Ascending aorta (tissue), 2 donors: ENCODE results near the gene IMPA2. TPM values are rescaled to one million over a fixed set of nuclear protein-coding genes. Genes with fewer than 3 reads are reported as not detected.

ENCODE experiments used
- DNase-seq, 2 donors: peaks; one replicate each; pipeline ENCODE4 v3.0.0-alpha.2; 2019; ENCODE audit warnings: low spot score in 2 of 2
- H3K27ac ChIP-seq, 2 donors: fragments of 200-600 bp; sonication (generic); one replicate each; pipeline ENCODE4 v1.5.1; 2016 to 2017; ENCODE audit warnings: mild to moderate bottlenecking in 1 of 2
- H3K27me3 ChIP-seq: fragments of 200-600 bp; sonication (generic); one replicate; pipeline ENCODE4 v1.5.1; 2017
- H3K36me3 ChIP-seq, 2 donors: fragments of 200-600 bp; sonication (generic); one replicate each; pipeline ENCODE4 v1.5.1; 2016
- H3K4me1 ChIP-seq, 2 donors: fragments of 200-600 bp; sonication (generic); one replicate each; pipeline ENCODE4 v1.5.1; 2016 to 2017; ENCODE audit warnings: mild to moderate bottlenecking in 1 of 2
- H3K4me3 ChIP-seq, 2 donors: fragments of 200-600 bp; sonication (generic); one replicate each; pipeline ENCODE4 v1.5.1; 2016 to 2017; ENCODE audit warnings: mild to moderate bottlenecking in 1 of 2
- H3K9me3 ChIP-seq, 2 donors: fragments of 200-600 bp; sonication (generic); one replicate each; pipeline ENCODE4 v1.5.1; 2016
- CTCF ChIP-seq, 3 experiments: fragments of 200-600 bp in 2 of 3; fragments of 450-650 bp in 1 of 3; sonication (generic) in 2 of 3; IDR thresholded peaks; one replicate each; pipeline ENCODE4 v1.5.1; 2016 to 2019; ENCODE audit warnings: antibody characterized with exemption in 3 of 3, mild to moderate bottlenecking in 1 of 3, moderate library complexity in 1 of 3
- intact Hi-C: fragments of 100-400 bp; cut with DNase I; formaldehyde crosslinking; loops from one replicate; pipeline ENCODE4 v1.15.1; 2023
- total RNA-seq: library from RNA; depleted of rRNA; stranded (reverse); fragments of >200 nt; gene quantifications from one replicate; pipeline ENCODE4 v1.1.0, GENCODE V29; 2016

The IMPA2 gene
- total RNA-seq, 1 donor from 2014 or later: 43.4 TPM

DNA sequence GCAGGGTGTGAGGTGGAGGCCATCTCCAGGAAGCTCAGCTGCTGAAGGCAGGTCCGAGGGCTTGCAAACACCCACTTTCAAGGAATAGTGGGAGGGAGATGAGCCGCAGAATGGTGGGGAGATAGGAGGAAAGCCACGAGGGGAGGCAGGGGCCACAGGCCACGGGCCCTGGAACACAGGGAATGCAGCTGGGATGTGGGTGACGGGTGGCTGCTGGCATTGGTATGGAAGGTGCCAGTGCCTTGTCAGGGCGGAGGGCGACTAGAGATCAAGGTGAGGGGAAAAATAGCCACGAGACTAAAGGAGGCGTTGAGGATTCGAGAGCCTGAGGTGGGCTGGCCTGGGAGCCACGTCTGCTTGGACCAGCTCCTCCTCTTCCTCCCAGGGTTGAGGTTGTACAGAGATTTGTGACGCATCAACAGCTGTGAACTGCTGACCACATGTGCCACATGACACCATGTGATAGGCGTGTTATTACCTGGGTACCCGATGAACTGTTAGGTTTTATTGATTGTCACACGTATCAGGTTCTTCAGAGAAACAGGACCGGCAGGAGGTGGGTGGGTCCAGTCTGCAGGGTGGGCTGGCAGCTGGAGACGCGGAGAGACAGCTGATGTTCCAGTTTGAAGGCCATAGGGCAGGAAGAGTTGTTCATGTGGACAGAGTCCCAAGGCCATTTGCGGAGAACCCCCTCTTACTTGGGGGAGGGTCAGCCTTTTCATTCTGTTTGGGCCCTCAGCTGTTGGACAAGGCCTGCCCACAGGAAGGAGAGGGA lies 9.9 kb downstream of the IMPA2 start:
- intact Hi-C loops: no loop called here
- no peak for DNase-seq

DNA sequence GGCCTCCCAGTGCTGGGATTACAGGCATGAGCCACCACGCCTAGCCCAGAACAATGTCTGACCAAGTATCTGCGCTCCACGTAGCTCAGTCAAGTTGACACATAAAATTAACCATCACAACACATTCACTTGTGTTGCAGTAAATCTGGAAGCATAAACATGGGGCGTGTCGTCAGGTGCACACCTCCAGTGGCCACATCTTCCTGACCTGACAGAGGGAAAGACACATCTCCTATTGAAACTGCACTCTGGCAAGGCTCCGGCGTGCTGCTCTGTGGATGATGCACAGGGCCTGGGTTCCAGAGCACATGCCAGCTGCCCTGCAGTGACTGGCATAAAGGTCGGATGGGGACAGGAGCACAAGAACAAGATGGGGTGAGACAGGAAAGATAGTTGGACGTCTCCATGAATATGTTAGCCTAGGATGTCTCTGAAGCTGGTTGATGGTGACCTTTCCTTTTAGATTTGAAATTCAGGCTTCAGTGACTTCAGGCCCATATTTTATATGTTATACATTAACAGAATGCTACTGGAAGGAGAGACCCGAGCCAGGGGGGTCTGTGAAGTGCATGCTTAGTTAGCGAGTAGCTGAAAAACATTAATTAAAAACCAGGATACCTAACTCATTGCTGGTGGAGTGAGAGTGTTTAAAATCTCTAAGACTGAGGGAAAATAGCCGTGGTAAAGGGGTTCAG lies 10.9 kb downstream of the IMPA2 start:
- no peaks in the 10 kb centered on the region for H3K27me3 ChIP-seq
- H3K9me3 ChIP-seq: no peaks in the 10 kb centered on the region
- intact Hi-C loops: no loop called here
- H3K4me3 ChIP-seq: no peak overlapping the region
- TF ChIP-seq CTCF (IDR thresholded peaks at IDR 0.05): no peak
- DNase-seq: no peak
- no peak overlapping the region for H3K27ac ChIP-seq
- peaks cover 0 to 2% of the 10 kb centered on the region in 2 donors for H3K4me1 ChIP-seq
- H3K36me3 ChIP-seq: no peaks in the 10 kb centered on the region

More for the DNA sequence above, 9.9 kb downstream of the IMPA2 start:
- H3K4me1 ChIP-seq: peaks cover 0 to 2% of the 10 kb centered on the region in 2 donors
- H3K27ac ChIP-seq: no peak overlapping the region
- H3K9me3 ChIP-seq: no peaks in the 10 kb centered on the region
- H3K36me3 ChIP-seq: no peaks in the 10 kb centered on the region
- no peaks in the 10 kb centered on the region for H3K27me3 ChIP-seq
- TF ChIP-seq CTCF (IDR thresholded peaks at IDR 0.05): no peak
- H3K4me3 ChIP-seq: no peak overlapping the region

GRCh38 chr18:11993264-11993916 lies 12.1 kb downstream of the IMPA2 start:
- Histone ChIP-seq H3K9me3 (no peaks in the 10 kb centered on the region), H3K27me3 (no peaks in the 10 kb centered on the region), H3K4me1 (peaks cover 0 to 2% of the 10 kb centered on the region in 2 donors), H3K4me3 (no peak overlapping the region), H3K27ac (peak overlapping the region in 1 of 2 donors; percentile 1), H3K36me3 (no peaks in the 10 kb centered on the region)
- DNase-seq: no peak
- TF ChIP-seq CTCF (IDR thresholded peaks at IDR 0.05): no peak
- intact Hi-C loops: no loop called here

DNA sequence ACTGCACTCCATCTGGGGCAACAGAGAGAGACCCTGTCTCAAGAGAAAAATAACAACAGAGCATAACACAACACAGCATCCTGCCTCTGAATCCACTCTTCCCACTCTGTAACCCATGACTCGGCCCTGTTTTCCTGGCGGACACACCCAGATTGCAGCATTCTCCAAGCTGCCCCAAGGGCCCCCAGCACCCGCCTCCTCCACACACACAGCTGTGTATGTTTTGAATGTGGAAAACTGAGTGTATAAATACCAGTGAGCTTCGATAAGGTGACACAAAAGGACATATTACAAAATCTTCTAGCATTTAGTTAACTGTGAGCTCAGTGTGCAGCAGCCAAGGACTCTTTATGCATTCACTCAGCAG lies 13.0 kb downstream of the IMPA2 start:
- intact Hi-C loops: no loop called here
- TF ChIP-seq CTCF (IDR thresholded peaks at IDR 0.05): no peak
- Histone ChIP-seq H3K27ac (peak overlapping the region in 1 of 2 donors; percentile 1), H3K27me3 (no peaks in the 10 kb centered on the region), H3K4me3 (no peak overlapping the region), H3K4me1 (peaks cover 0 to 2% of the 10 kb centered on the region in 2 donors), H3K9me3 (no peaks in the 10 kb centered on the region), H3K36me3 (peaks cover 0 to 3% of the 10 kb centered on the region in 2 donors)
- DNase-seq: no peak

GRCh38 chr18:11994703-11995444 lies 13.6 kb downstream of the IMPA2 start:
- DNase-seq: no peak
- H3K4me1 ChIP-seq: peaks cover 0 to 2% of the 10 kb centered on the region in 2 donors
- no peak overlapping the region for H3K27ac ChIP-seq

More at GRCh38 chr18:11994703-11995444, 13.6 kb downstream of the IMPA2 start:
- Histone ChIP-seq H3K4me3 (no peak overlapping the region), H3K9me3 (no peaks in the 10 kb centered on the region), H3K27me3 (no peaks in the 10 kb centered on the region), H3K36me3 (peaks cover 0 to 9% of the 10 kb centered on the region in 2 donors)
- intact Hi-C loops: loop anchor here (1.0 to 5.0 kb wide), 2 partner anchors 57 to 263 kb away; no protein-coding TSS in a partner anchor
- no peak for TF ChIP-seq CTCF (IDR thresholded peaks at IDR 0.05)
